Measurements from ENCODE around the gene TRIM50.

TRIM50 gene

DNA sequence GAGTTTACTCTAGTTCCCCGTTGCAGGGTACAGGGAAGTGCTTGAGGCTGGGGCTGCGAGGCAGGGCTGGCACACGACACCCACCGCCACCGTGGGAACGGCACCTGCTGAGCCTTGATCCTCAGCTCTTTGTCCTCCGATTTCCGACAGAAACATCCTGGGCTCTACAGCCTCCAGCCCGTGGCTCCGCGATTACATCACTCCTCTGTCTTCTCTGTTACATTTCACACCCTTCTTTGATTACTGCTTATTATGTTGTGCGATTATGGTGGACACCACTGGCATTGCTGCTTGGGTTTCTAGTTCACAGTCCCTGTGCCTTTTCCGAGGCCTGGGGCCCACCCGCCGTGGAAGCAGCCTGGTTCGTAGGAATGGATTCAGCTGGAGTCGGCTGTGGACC, 26.9 kb upstream of the TRIM50 start:
- no peak overlapping the region for H3K4me3 ChIP-seq (replicated peaks; ENCODE audit: low read depth, low read length)
- no peak for DNase-seq (ENCODE audit: low read depth)
- TF ChIP-seq, protein P1, sequence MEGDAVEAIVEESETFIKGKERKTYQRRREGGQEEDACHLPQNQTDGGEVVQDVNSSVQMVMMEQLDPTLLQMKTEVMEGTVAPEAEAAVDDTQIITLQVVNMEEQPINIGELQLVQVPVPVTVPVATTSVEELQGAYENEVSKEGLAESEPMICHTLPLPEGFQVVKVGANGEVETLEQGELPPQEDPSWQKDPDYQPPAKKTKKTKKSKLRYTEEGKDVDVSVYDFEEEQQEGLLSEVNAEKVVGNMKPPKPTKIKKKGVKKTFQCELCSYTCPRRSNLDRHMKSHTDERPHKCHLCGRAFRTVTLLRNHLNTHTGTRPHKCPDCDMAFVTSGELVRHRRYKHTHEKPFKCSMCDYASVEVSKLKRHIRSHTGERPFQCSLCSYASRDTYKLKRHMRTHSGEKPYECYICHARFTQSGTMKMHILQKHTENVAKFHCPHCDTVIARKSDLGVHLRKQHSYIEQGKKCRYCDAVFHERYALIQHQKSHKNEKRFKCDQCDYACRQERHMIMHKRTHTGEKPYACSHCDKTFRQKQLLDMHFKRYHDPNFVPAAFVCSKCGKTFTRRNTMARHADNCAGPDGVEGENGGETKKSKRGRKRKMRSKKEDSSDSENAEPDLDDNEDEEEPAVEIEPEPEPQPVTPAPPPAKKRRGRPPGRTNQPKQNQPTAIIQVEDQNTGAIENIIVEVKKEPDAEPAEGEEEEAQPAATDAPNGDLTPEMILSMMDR (IDR thresholded peaks at IDR 0.05; ENCODE audit: low read length, missing control alignments), result no peak

DNA sequence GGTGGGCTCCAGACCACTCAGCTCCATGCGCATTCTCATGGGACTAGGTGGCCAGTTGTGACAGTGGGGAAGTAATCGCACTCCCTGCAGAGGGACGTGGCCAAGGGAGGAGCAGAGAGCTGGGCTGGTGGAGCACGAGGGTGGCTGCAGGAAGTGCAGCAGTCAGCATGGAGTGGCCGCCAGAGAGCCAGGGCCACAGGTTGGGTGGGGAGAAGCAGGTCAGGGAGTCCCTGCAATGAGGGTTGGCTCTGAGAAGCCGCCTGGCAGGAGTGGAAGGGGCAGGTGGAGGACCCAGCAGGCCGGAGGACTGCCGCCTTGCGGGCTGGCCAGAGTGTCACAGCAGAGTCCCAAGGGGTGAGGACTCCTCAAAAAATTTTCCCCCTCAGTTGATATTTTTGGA, 26.3 kb upstream of the TRIM50 start:
- TF ChIP-seq, protein P1 (IDR thresholded peaks at IDR 0.05; ENCODE audit: low read length, missing control alignments), result no peak
- no peak overlapping the region for H3K4me3 ChIP-seq (replicated peaks; ENCODE audit: low read depth, low read length)
- no peak for DNase-seq (ENCODE audit: low read depth)

GRCh38 chr7:73353243-73353642, 25.4 kb upstream of the TRIM50 start:
- no peak for DNase-seq (ENCODE audit: low read depth)
- TF ChIP-seq, protein P1 (IDR thresholded peaks at IDR 0.05; ENCODE audit: low read length, missing control alignments), result no peak
- no peak overlapping the region for H3K4me3 ChIP-seq (replicated peaks; ENCODE audit: low read depth, low read length)

- no peak for DNase-seq (ENCODE audit: low read depth)
- no peak overlapping the region for H3K4me3 ChIP-seq (replicated peaks; ENCODE audit: low read depth, low read length)
Observed at GRCh38 chr7:73352784-73353183, 24.9 kb upstream of the TRIM50 start.

GRCh38 chr7:73351447-73352167, 23.7 kb upstream of the TRIM50 start:
- DNase-seq (ENCODE audit: low read depth), result peak; percentile 31
- H3K4me3 ChIP-seq (replicated peaks; ENCODE audit: low read depth, low read length), result no peak overlapping the region
- TF ChIP-seq, protein P1 (IDR thresholded peaks at IDR 0.05; ENCODE audit: low read length, missing control alignments), result no peak

More at GRCh38 chr7:73352784-73353183, 24.9 kb upstream of the TRIM50 start:
- TF ChIP-seq, protein P1 (IDR thresholded peaks at IDR 0.05; ENCODE audit: low read length, missing control alignments), result no peak

- H3K4me3 ChIP-seq (replicated peaks; ENCODE audit: low read depth, low read length), result no peak overlapping the region
- no peak for DNase-seq (ENCODE audit: low read depth)
- TF ChIP-seq, protein P1 (IDR thresholded peaks at IDR 0.05; ENCODE audit: low read length, missing control alignments), result no peak
Observed at GRCh38 chr7:73350306-73351068, 22.6 kb upstream of the TRIM50 start.

Measured in fibroblast of pulmonary artery (primary cell).